K562 (cell line): Measurements from ENCODE around the gene CRABP2. TPM values are rescaled to one million over a fixed set of nuclear protein-coding genes. Genes with fewer than 3 reads are reported as not detected.
A peak's percentile ranks its signal among the peaks of the same experiment; 100 is the strongest.

Experiments
- BRF1 ChIP-seq: IDR thresholded peaks from 3 replicates; pipeline ENCODE4 v1.6.1; 2011; ENCODE audit warnings: borderline replicate concordance, mild to moderate bottlenecking; ENCODE audit not compliant: insufficient read length; ENCODE audit errors: extremely low read depth
- CEBPG ChIP-seq, 3 experiments: fragments of 200-800 bp in 1 of 3; sonication (Bioruptor generic) in 1 of 3; sonication (generic) in 1 of 3; formaldehyde crosslinking in 1 of 3; IDR thresholded peaks in 2 of 3; conservative IDR thresholded peaks in 1 of 3; 2 replicates each; pipeline versions ENCODE4 v1.6.1 to v1.8.0; 2016 to 2022; ENCODE audit warnings: missing compliant biosample characterization in 2 of 3, missing genetic modification characterization in 2 of 3, mild to moderate bottlenecking in 1 of 3, missing genetic modification reagents in 1 of 3
- CSDE1 ChIP-seq, 2 experiments: fragments of 450-650 bp; IDR thresholded peaks; 2 replicates each; pipeline ENCODE4 v1.6.1; 2016; ENCODE audit warnings: mild to moderate bottlenecking in 1 of 2
- ETS2 ChIP-seq: IDR thresholded peaks from 2 replicates; pipeline ENCODE4 v1.6.1; 2016; ENCODE audit warnings: borderline replicate concordance, missing genetic modification characterization, mild to moderate bottlenecking, moderate library complexity, missing compliant biosample characterization; ENCODE audit not compliant: poor library complexity, severe bottlenecking
- FOXP1 ChIP-seq: sonication (generic); formaldehyde crosslinking; IDR thresholded peaks from 2 replicates; pipeline ENCODE4 v1.8.0; 2022; ENCODE audit warnings: mild to moderate bottlenecking, missing genetic modification reagents
- KAT8 ChIP-seq: fragments of 450-650 bp; IDR thresholded peaks from 2 replicates; pipeline ENCODE4 v1.6.1; 2016; ENCODE audit warnings: low read depth, mild to moderate bottlenecking
- MTF1 ChIP-seq: fragments of 250-450 bp; sonication (Bioruptor Pico); IDR thresholded peaks from 2 replicates; pipeline ENCODE4 v1.9.0; 2021; ENCODE audit warnings: moderate library complexity, mild to moderate bottlenecking, inconsistent platforms, borderline replicate concordance
- POLR3A ChIP-seq: IDR thresholded peaks from 2 replicates; pipeline ENCODE4 v1.6.1; 2011; ENCODE audit warnings: borderline replicate concordance, mild to moderate bottlenecking, moderate library complexity; ENCODE audit not compliant: insufficient read length, insufficient read depth; ENCODE audit errors: extremely low read depth
- SRSF7 ChIP-seq: fragments of 200-400 bp; formaldehyde crosslinking; optimal IDR thresholded peaks from 2 replicates; pipeline ENCODE3; 2017; ENCODE audit warnings: mild to moderate bottlenecking, low read depth, low read length
- STAT5B ChIP-seq: fragments of 250-450 bp; sonication (Bioruptor Pico); IDR thresholded peaks from 2 replicates; pipeline ENCODE4 v1.8.0; 2021; ENCODE audit warnings: mild to moderate bottlenecking, inconsistent platforms
- TBL1XR1 ChIP-seq, 2 experiments: IDR thresholded peaks; 2 replicates each; pipeline ENCODE4 v1.6.1; 2012; ENCODE audit warnings: improper control_type of control experiment in 2 of 2, low read length in 2 of 2, mild to moderate bottlenecking in 1 of 2
- U2AF1 ChIP-seq: fragments of 200-400 bp; formaldehyde crosslinking; optimal IDR thresholded peaks from 2 replicates; pipeline ENCODE3; 2017; ENCODE audit warnings: mild to moderate bottlenecking, low read depth, low read length, moderate library complexity
- XRCC5 ChIP-seq: fragments of 200-400 bp; formaldehyde crosslinking; IDR thresholded peaks from 2 replicates; pipeline ENCODE4 v1.6.1; 2017; ENCODE audit warnings: low read depth, mild to moderate bottlenecking, low read length
- ZFP91 ChIP-seq: sonication (generic); formaldehyde crosslinking; IDR thresholded peaks from 2 replicates; pipeline ENCODE4 v1.8.0; 2022; ENCODE audit warnings: mild to moderate bottlenecking, missing genetic modification reagents
- ZNF224 ChIP-seq: sonication (generic); formaldehyde crosslinking; IDR thresholded peaks from 2 replicates; pipeline ENCODE4 v1.8.0; 2022; ENCODE audit warnings: mild to moderate bottlenecking, missing genetic modification reagents
- ZNF668 ChIP-seq: fragments of 250-450 bp; sonication (Bioruptor Pico); IDR thresholded peaks from 2 replicates; pipeline ENCODE4 v1.8.0; 2022; ENCODE audit warnings: mild to moderate bottlenecking, inconsistent platforms
- ZNF695 ChIP-seq: fragments of 450-650 bp; formaldehyde crosslinking; IDR thresholded peaks from 2 replicates; pipeline ENCODE4 v1.4.0; 2020; ENCODE audit warnings: mild to moderate bottlenecking, moderate library complexity
- polyA plus RNA-seq, 8 experiments: library from polyadenylated mRNA; depleted of rRNA in 4 of 8; stranded (reverse) in 5 of 8; unstranded in 3 of 8; fragments of >200 nt; fragmentation: Nextera tagmentation in 2 of 8; fragmentation: Illumina TruSeq in 1 of 8; extraction: Ambion mirVana in 2 of 8; extraction: Trizol in 1 of 8; gene quantifications; 2 replicates each; pipeline versions ENCODE4 v1.2.1 to v1.2.3, GENCODE V29; 2011 to 2014; ENCODE audit warnings: inconsistent platforms in 1 of 8, missing spikeins in 1 of 8
- total RNA-seq, 7 experiments: library from RNA; depleted of rRNA in 6 of 7; stranded (reverse); fragments of >200 nt in 6 of 7; fragmentation: Illumina TruSeq in 2 of 7; extraction: Trizol in 2 of 7; gene quantifications; 2 replicates each; pipeline versions ENCODE4 v1.2.1 to v1.2.3, GENCODE V29; 2011 to 2021; ENCODE audit warnings: low replicate concordance in 1 of 7
- TF ChIP-seq, protein P1 (sequence below): fragments of 450-650 bp; IDR thresholded peaks from 2 replicates; pipeline ENCODE4 v1.6.1; 2014; ENCODE audit warnings: low read depth, mild to moderate bottlenecking, moderate library complexity, borderline replicate concordance
- TF ChIP-seq, protein P2 (sequence below): fragments of 250-450 bp; sonication (Bioruptor Pico); IDR thresholded peaks from 2 replicates; pipeline ENCODE4 v1.5.0; 2021
- TF ChIP-seq, protein P3 (sequence below): sonication (generic); formaldehyde crosslinking; IDR thresholded peaks from 2 replicates; pipeline ENCODE4 v1.8.0; 2022; ENCODE audit warnings: missing genetic modification reagents, mild to moderate bottlenecking, borderline replicate concordance

CRABP2 gene
- total and polyA plus RNA-seq, 9 of the 15 experiments (the other 6 are each of a cell fraction or from before 2014, with no cell fraction given) = 0.30 to 2.5 (median 0.82) TPM

GRCh38 chr1:156751757-156752481 is 46.5 kb upstream of the CRABP2 start (continued):
- TF ChIP-seq POLR3A = no peak
- no peak for TF ChIP-seq KAT8
- TF ChIP-seq, protein P1, sequence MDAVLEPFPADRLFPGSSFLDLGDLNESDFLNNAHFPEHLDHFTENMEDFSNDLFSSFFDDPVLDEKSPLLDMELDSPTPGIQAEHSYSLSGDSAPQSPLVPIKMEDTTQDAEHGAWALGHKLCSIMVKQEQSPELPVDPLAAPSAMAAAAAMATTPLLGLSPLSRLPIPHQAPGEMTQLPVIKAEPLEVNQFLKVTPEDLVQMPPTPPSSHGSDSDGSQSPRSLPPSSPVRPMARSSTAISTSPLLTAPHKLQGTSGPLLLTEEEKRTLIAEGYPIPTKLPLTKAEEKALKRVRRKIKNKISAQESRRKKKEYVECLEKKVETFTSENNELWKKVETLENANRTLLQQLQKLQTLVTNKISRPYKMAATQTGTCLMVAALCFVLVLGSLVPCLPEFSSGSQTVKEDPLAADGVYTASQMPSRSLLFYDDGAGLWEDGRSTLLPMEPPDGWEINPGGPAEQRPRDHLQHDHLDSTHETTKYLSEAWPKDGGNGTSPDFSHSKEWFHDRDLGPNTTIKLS = peak; percentile 58; the same call in 1 of the 2 replicates
- no peak for TF ChIP-seq ETS2 (tag)
- TF ChIP-seq ZNF668 (CRISPR knock-in tag) = no peak
- TF ChIP-seq CSDE1 (IDR thresholded peaks at IDR 0.05) = no peak
- TF ChIP-seq ZNF695 (CRISPR knock-in tag) = no peak
- no peak for TF ChIP-seq BRF1
- peak; percentile 94 for TF ChIP-seq FOXP1 (CRISPR knock-in tag)
- TF ChIP-seq U2AF1 = peak; percentile 80
- TF ChIP-seq TBL1XR1 (IDR thresholded peaks at IDR 0.05; ENCODE audit: low read length in 2 of 2) = 0 out of 4 replicates have a peak, but pooled peaks of 1 of the 2 experiments have one; percentile 43
- TF ChIP-seq, protein P2, sequence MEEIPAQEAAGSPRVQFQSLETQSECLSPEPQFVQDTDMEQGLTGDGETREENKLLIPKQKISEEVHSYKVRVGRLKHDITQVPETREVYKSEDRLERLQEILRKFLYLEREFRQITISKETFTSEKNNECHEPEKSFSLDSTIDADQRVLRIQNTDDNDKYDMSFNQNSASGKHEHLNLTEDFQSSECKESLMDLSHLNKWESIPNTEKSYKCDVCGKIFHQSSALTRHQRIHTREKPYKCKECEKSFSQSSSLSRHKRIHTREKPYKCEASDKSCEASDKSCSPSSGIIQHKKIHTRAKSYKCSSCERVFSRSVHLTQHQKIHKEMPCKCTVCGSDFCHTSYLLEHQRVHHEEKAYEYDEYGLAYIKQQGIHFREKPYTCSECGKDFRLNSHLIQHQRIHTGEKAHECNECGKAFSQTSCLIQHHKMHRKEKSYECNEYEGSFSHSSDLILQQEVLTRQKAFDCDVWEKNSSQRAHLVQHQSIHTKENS (CRISPR knock-in tag) = no peak
- TF ChIP-seq ZFP91 (CRISPR knock-in tag) = no peak
- peak; percentile 97 for TF ChIP-seq XRCC5
- TF ChIP-seq STAT5B = no peak
- TF ChIP-seq SRSF7 = no peak
- no peak for TF ChIP-seq MTF1
- no peak for TF ChIP-seq CEBPG (CRISPR knock-in tag; IDR thresholded peaks at IDR 0.05)
- no peak for TF ChIP-seq CEBPG (tag; conservative IDR thresholded peaks at IDR 0.05 in 1 of 2, IDR thresholded peaks at IDR 0.05 in 1 of 2)
- TF ChIP-seq ZNF224 (CRISPR knock-in tag) = no peak
- TF ChIP-seq, protein P3, sequence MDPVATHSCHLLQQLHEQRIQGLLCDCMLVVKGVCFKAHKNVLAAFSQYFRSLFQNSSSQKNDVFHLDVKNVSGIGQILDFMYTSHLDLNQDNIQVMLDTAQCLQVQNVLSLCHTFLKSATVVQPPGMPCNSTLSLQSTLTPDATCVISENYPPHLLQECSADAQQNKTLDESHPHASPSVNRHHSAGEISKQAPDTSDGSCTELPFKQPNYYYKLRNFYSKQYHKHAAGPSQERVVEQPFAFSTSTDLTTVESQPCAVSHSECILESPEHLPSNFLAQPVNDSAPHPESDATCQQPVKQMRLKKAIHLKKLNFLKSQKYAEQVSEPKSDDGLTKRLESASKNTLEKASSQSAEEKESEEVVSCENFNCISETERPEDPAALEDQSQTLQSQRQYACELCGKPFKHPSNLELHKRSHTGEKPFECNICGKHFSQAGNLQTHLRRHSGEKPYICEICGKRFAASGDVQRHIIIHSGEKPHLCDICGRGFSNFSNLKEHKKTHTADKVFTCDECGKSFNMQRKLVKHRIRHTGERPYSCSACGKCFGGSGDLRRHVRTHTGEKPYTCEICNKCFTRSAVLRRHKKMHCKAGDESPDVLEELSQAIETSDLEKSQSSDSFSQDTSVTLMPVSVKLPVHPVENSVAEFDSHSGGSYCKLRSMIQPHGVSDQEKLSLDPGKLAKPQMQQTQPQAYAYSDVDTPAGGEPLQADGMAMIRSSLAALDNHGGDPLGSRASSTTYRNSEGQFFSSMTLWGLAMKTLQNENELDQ (CRISPR knock-in tag) = no peak
